NCI-H1417 treated with DMSO at 0.1 percent for 48 hours (cell line): ENCODE data around the gene PRG3.

Experiments used
- DNase-seq: peaks from one replicate; lab custom pipeline; 2025; lab: John Stamatoyannopoulos, UW

Gene PRG3, protein sequence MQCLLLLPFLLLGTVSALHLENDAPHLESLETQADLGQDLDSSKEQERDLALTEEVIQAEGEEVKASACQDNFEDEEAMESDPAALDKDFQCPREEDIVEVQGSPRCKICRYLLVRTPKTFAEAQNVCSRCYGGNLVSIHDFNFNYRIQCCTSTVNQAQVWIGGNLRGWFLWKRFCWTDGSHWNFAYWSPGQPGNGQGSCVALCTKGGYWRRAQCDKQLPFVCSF

DNA sequence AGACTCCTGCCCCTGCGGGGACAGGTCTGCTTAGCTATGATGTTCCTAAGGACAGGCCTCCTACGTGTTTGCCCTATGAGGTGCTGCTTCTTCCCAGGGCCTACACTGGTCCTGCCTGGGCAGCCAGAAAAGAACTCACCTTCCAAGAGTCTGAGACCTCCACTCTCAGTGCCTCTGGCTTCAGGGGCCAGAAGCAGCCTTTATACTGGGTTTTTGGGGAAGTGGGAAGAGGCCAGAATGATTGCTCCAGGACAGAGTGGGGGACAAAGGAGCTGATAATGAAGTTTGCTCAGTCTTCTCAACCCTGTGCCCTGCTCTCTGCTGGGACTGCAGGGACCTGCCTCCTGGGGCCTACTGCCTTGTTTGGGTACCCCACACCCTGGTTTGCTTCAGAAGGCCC is at the start of gene PRG3:
Gene PRG3, minus strand, starts transcription at position 176 of the 400 bp plus-strand sequence. CDS start 442 bp downstream, outside the sequence.
- no peak for DNase-seq

DNA sequence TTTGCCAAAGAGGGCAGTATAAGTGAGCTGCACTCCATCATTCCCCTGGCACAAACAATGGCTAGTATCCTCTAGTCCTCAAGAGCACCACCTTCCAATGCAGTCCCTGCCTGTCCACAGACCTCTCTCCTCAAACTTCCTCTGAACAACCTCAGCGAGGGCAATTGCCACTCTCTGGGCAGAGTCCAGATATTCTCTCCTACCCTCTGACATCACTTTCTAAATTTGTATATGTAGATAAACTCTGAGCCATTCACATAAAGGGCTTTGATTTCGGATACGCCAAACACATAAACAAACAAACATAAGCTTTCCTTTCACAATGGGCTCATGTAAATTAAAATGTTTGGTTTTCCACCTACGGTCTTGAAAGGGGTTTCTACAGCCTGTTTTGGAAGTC is 49.0 kb upstream of the PRG3 start:
- DNase-seq: no peak

DNA sequence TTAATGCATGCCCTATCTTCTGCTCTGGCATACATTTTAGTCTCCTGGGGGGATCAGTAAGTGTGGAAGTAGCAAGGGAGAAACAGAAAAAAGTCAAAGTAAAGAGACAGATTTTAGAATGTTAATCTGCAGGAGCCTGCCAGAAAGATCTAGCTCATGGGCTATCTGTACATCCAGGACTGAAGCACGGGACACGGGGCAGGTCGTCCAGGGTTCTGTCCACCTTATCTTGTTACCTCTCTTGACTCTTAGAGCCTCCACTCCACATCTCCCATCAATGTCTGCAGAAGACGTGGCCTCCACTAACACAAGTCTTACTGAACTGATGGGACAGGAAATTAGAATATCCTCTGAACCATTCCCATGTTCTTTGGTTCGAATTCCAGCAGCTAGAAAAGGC is 47.7 kb upstream of the PRG3 start:
- no peak for DNase-seq

DNA sequence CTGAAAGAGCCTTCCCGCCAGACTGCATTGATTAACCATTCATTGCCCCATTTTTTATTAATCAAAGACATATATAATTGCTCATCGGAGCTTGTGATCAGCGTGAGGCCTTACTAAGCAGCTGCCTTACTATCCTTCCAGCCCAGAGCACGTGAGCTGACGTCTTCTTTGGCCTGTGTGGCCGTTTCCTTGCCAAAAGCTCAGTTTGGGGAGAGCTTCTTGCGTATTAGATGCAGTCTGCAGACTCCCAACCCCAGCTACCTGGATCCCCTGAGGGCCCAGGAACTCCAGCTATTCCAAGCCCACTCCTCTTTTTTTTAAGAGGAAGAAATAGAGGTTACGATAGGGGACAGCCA is 46.8 kb upstream of the PRG3 start:
- DNase-seq: no peak

DNA sequence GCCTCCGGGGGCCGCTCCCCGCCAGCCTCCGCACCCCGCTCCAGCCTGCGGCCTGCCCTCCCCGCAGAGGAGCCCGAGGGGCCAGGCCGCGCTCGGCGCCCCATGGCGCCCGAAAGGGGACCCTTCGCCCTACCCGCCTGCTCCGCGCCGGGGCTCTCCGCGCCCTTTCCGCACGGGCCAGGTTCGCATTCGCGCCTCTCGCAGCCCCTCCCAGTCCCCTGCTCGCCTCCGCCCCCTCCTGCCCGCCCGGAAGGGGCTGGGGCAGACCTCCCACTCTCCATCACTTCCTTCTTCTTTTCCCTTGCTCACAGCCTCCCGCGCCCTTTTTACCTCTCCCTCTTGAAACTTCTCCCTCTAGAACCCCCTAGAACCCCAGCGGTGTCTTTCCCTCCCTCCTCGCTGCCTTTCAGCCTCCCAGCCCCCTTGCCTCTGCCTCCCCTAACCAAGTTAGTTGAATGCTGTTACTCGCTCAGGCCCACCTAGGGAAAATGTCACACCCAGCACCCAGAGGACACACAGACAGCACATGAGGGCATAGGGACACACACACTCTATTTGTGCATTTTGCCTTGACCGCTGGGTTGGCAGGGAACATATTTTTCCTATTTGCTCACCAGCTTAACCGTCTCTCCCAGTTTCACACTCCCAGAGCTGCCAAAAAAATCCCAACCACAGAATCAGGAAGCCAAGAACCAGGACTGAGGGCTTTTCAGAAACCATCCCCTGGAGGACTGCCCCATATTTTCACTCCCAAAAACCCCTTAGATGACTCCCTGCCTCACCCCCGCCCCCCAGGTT is 46.2 kb upstream of the PRG3 start, which contains the start of gene SLC43A3:
Gene SLC43A3, minus strand, starts transcription at position 193 of the 798 bp plus-strand sequence. CDS start 949 bp downstream, outside the sequence.
- no peak for DNase-seq

DNA sequence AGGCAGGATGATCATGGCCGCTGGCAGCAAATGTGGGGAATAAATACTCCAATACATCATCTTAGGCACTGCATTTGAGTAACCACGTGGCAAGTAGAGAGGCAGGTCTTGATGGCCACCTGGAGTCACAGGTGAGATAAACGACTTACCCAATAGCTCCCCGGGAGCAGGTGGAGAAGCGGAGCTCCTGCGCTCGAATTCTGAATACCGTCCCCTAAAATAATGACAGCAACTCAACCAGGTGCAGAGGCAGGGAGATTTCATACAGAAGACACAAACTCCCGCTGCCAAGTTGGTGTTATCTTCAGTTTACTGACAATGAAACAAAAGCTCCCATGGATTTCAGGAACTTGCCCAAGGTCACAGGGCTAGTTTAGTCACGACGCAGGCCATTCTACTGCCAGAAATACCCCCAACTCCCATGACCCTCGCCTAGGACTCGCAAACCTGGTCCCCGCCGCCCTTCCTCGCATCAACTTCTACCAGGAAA is 45.5 kb upstream of the PRG3 start:
- DNase-seq: no peak

DNA sequence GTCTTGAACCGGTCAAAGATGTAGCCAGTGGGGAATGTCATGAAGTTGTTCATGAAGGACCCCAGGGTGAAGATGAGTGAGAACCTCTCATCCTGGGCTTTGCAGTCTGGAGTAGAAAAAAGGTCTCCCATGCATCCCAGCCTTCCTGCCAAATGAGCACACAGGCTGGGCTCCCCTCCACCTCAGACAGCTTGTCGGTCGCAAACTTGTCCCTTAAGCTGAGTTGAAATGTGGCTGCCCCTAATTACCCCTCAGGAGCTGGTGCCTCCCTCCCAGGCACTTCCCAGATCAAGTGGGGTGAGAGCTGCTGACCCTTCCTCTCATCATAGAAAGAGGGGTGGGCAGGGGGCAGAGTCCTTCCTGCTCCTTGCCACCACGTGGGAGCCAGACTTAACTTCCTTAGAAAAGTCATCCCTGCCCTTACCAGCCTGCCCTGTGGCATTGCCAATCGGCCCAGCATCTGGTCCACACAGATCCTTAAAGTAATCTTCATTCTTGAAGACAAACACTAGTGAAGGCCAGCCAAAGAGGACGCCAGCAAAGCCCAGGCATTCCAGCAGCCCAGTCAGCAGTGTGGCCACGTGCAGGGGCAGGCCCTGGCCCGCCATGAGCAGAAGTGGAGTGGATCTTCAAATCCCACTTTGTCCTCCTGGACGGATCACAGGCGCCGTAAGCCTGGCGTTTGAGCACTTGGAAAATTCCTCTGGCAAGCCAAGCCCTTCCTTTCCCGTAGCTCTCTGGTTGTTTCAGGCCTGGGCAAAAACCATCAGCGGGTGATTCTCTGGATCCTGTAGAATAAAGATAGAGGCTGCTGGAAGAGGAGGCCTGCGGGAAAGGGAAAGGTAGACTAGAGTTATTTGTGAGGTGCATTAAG is 44.9 kb upstream of the PRG3 start:
- no peak for DNase-seq

DNA sequence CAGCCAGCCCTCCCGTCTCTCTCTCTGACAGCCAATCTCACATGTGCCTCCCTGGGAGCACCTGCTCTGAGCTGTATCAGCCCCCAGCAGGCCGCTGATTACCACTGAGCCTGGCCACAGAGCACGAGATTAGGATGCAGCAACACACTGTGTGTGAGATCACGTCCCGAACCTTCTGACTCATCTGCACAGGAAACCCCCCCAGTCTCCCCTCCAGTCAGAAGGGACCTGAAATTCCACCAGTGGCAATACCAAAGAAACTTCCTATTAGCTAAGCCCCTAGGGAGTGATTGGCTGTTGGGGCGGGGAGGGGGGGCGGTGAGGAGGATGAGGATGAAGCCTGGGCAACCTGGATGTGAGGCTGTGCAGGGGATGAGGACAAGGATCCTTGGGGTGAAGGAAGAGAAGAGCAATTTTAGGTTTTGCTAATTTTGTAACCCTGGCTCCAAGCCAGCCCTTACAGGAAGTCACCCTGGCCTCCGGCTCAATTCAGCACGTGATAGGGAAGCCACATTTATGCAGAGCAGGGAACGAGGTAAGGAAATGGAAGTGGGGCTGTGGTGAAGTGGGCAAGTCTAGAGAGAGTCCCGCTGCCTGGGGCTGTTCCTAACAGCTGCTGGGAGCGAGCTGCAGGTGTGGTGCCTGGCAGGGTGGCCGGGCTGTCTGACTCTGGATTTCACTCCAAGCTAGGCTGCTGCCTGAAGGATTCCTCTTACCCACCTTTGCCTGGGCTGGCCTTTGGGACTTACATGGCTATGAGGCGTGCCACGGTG is 44.0 kb upstream of the PRG3 start:
- DNase-seq: no peak

DNA sequence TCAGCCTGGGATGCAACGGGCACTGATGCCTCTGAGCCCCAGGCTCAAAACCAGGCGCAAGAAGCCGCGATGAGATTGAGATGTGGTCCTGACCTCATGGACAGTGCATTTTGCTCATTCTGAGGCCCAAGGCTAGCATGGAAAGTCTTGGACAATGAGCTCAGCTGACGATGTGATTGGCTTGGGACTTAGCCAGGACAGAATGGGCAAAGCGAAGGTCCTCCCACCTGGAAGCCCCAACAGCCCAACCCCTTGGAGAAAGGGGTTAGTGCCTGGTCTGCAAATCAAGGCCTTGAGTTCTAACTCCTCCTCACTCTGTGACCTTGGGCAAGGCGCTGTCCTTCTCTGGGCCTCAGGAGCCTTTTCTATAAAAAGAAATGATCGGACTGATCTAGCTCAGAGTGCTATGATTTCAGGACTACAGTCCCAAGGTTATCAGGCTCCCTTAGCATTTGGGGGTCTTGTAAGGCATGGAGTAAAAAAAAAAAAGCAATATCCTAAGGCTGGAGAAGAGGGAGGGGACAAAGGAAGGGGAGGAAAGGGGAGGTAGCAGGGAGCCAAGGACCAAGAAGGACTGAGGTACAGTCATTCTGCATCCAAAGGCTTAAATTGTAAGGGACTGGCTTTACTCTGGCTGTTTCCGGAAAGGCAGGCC is 43.3 kb upstream of the PRG3 start:
- no peak for DNase-seq

DNA sequence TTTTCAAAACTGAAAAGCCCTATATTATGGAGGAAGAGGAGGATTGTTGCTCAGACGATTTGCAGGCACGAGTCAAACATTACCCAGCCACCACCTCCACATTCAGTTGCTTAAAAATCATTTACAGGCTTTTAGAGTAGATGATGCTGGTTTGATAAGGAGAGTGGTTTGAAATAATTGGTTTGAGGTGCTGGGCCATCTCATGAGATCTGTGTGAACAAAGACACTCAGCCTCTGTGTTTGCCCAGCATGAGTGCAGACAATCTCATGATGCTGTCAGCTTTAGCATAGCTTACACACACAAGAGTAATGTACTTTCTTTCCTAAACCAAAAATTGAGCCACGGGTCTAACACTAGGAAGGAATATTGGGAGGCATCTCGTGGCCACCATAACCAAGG is 41.7 kb upstream of the PRG3 start:
- no peak for DNase-seq

DNA sequence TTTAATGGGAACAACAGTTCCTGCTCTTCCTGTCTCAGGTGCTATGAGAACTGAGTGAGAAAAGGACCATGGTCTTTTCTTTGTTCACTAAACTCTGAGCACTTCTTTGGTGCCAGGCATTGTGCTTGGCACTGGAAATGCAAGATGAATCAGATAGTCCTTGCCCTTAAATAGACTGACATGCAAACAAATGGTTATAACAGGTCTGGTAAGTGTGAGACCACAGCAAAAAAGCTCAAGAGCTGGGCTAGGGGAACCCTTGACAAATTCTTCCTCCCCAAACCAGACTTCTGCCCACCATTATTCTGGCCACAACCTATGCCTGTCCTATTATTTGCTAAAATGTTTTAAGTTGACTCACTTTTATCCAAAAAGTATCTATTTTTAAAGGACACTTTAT is 40.9 kb upstream of the PRG3 start:
- no peak for DNase-seq

DNA sequence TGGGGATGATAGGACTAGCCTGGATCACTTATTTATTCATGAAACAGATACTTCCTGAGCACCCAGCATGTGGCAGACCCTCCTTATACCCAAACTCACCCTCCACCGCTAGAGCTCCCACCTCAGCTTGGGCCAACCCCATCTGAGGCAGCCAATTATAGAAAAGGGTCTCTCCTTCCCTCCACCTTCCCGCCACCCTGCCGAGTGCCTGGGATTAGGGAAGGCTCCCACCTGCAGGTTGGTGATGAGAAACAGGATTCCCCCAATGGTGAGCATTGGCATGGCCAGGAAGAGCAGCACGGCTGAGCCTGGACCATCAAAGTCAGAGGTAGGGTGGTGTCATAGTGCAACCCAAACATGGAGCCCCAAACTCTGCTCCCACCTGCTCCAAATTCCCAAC is 40.1 kb upstream of the PRG3 start:
- DNase-seq: no peak

DNA sequence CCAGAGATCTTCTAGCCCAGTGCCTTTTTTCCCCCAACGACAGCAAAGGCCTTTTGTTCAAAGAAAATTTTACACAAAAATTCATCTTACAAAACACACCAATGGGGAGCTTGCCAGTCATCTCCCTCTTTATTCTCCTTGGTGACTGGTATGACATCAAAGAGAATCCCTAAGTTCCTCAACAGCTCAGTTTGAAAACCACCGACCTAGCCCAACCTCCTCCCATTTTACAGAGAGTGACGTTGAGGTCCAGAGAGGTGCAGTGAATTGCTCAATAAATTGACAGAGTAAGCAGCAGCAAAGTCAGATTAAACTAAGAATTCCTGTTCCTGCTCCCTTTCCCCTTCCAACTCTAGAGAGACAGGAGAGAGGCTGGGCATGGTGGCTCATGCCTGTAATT is 38.2 kb upstream of the PRG3 start:
- no peak for DNase-seq

DNA sequence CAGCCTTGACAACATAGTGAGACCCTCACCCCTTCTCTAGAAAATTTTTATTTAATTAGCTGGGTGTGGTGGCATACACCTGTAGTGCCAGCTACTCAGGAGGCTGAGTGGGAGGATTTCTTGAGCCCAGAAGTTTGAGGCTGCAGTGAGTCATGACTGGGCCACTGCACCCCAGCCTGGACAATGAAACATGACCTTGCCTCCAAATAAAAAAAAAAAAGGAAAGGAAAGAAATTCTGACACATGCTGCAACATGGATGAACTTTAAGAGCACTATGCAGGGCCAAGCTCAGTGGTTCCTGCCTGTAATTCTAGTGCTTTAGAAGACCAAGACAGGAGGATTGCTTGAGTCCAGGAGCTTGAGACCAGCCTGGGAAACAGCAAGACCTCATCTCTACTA is 37.2 kb upstream of the PRG3 start:
- no peak for DNase-seq

DNA sequence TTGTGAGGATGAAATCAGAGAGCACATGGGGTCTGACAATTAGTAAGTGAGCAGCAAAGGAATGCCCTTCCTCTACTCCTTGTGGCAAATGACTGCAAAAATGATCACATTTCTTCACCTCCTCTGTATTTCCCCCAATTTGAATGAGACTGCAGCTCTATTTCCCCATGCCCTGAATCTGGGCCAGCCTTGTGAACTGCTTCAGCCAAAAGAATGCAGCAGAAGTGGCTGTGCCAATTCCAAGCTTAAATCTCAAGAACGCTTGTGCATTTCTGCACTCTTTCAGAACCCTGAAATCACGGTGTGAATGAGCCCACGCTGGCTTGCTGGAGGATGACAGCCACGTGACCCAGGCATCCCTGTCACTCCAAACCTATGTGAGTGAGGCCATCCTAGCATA is 36.1 kb upstream of the PRG3 start:
- no peak for DNase-seq

DNA sequence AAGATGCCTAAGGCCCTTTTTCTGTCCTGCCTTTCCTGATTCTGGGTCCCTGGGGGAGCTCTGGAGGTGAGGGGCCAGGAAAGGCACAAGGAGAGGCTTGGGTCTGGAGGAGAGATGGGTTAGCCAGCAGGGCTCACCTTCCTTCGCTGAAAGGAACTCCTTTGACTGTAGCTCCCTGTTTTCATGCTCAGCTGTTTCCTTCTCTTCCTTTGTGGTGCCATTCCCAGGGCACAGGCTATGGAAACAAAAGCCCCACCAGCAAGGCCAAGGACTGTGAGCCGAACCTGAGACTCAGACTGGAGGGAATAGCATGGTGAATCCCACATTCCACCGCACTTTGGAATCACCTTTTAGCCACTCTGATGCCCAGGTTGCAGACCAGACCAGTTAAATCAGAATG is 35.5 kb upstream of the PRG3 start:
- no peak for DNase-seq

DNA sequence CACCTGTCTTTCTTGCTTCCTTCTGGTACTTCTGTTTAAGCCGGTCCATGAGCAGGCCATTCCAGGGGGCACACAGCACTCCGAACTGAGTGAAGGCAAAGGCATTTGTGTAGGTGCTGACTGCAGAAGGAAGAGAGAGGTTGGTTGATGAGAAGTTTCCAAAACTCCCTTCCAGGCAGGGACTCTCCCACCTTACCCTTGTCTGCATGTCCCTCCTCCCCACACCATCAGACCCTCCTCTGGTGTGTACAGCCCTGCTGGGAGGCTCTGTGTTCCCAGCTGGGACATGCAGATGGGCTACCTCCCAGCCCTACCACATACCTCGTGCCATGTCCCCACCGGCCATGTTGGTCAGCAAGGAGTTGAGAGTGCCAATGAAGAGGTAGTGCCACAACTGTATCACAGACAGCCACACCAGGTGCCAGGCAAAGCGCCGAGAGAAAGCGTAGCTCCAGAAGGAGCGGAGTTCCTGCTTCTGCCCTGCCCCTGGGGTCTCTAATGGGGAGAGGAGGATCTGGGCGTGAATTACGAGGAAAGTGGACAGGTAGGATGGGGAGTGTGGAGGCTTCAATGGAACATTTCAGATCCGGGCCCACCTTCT is 33.8 kb upstream of the PRG3 start:
- DNase-seq: no peak

DNA sequence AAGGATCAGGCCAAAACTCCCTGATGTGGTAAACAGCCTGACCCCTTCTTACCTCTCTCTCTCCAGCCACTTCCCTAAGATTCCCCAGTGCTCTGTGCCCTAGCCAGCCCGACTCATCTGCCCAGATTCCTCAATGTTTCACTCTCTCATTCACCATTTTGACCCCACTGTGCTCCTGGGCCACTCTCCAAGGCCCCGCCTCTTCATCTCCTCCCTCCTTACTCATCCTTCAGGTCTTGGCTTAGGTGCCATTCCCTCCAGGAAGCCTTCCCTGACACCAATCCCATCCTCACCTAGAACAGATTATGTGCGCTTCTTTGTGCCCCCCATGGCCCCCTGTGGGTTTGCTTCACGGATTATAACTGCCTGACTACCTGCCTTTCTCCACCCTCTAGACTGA is 32.7 kb upstream of the PRG3 start:
- no peak for DNase-seq

DNA sequence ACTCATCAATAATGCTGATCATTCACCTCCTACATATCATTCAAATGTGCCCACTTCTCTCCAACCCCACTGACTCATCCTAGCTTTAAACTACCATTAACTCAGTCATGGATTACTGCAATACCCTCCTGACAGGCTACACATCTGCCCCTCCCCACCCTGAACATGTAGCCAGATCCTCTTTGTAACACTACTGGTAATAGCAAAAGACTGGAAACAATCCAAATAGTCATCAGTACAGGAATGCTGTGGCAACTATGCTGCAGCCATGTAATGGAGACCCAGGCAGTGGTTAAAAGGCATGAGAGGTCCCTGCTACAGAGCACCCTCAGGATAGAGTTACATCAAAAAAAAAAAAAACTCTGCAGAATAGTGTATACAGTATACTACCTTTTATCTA is 29.3 kb upstream of the PRG3 start:
- no peak for DNase-seq

DNA sequence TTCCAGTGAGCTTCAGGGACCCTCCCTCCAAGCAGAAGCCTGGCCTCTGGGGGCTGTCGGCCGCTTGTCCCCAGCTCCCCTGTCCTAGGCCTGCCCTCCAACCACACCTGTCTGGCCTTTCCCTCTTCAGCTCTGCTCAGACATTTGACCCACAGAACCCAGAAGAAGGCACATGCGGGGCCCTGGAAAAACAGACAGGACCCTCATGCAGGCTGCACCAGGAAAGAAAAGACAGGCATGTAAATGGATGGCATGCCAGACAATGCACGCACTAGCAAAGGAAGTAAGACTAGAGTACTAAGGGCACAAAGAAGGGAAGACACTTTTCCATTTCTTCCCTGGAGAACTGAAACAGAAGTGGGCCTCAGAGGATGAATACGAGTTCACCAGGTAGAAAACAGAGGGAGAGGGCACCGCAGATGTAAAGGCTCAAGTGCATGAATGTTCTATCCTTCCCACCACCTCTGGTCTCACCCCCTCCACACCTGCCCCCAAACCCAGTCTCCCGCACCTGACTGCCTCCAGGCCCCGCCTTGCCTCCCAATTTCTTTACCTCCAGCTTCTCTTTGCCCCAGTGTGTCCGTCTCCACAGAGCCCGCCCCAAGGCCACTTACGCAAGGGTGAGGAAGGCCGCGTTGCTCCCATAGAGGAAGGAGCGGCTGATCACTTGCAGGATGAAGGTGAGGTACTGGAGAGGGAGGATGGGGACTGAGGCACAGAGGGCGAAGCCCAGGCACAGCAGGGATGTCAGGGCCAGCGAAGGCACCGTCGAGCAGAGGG is 28.6 kb upstream of the PRG3 start:
- no peak for DNase-seq
